Endodermal cell (in vitro differentiated cells): ENCODE data around the gene ARIH1. TPM values are rescaled to one million over a fixed set of nuclear protein-coding genes. Genes with fewer than 3 reads are reported as not detected.

Experiments
- DNase-seq: peaks from one replicate; pipeline ENCODE4 v3.0.0-alpha.2; 2017
- H3K27ac ChIP-seq: 2 replicates; pipeline ENCODE4 v1.5.1; 2013; ENCODE audit warnings: mild to moderate bottlenecking, low read depth, low read length, moderate library complexity
- H3K27me3 ChIP-seq: 2 replicates; pipeline ENCODE4 v1.6.1; 2013; ENCODE audit warnings: mild to moderate bottlenecking, low read length, moderate library complexity; ENCODE audit not compliant: insufficient read depth, control insufficient read depth, poor library complexity, severe bottlenecking
- H3K36me3 ChIP-seq: 2 replicates; pipeline ENCODE4 v1.7.0; 2013; ENCODE audit warnings: mild to moderate bottlenecking, low read length, moderate library complexity; ENCODE audit not compliant: control insufficient read depth, insufficient read depth
- H3K4me1 ChIP-seq: one replicate; pipeline ENCODE4 v1.7.0; 2013; ENCODE audit warnings: low read length; ENCODE audit not compliant: control insufficient read depth, insufficient read depth
- H3K4me3 ChIP-seq: 2 replicates; pipeline ENCODE4 v1.5.1; 2013; ENCODE audit warnings: mild to moderate bottlenecking, low read length, moderate library complexity
- H3K9ac ChIP-seq: 2 replicates; pipeline ENCODE4 v1.6.1; 2013; ENCODE audit warnings: mild to moderate bottlenecking, low read length, moderate library complexity; ENCODE audit not compliant: poor library complexity, severe bottlenecking; ENCODE audit errors: extremely low read depth
- H3K9me3 ChIP-seq: 2 replicates; pipeline ENCODE4 v1.6.1; 2013; ENCODE audit warnings: mild to moderate bottlenecking, low read length, moderate library complexity; ENCODE audit not compliant: control insufficient read depth
- H3K27ac Mint-ChIP-seq: 2 replicates; pipeline ENCODE4 v1.8.0; 2020; ENCODE audit warnings: mixed read lengths
- H3K27me3 Mint-ChIP-seq: 2 replicates; pipeline ENCODE4 v1.8.0; 2021; ENCODE audit warnings: mild to moderate bottlenecking, mixed read lengths; ENCODE audit not compliant: insufficient read depth
- H3K36me3 Mint-ChIP-seq: 2 replicates; pipeline ENCODE4 v1.8.0; 2020; ENCODE audit warnings: low read depth, mixed read lengths
- H3K4me1 Mint-ChIP-seq: 2 replicates; pipeline ENCODE4 v1.8.0; 2020; ENCODE audit warnings: mixed read lengths
- H3K4me3 Mint-ChIP-seq: 2 replicates; pipeline ENCODE4 v1.8.0; 2020; ENCODE audit warnings: mild to moderate bottlenecking, moderate library complexity, mixed read lengths
- H3K9me3 Mint-ChIP-seq: 2 replicates; pipeline ENCODE4 v1.8.0; 2020; ENCODE audit warnings: mild to moderate bottlenecking, mixed read lengths
- WGBS, 2 experiments: methylation state at CpG; one replicate each; pipeline versions ENCODE4 v1.1.5 to v1.1.7; 2013; ENCODE audit warnings: missing lambda C conversion rate in 2 of 2, mixed read lengths in 1 of 2; ENCODE audit not compliant: insufficient coverage in 1 of 2, insufficient read length in 1 of 2; 5-methylcytosine and 5-hydroxymethylcytosine counted together
- total RNA-seq, 2 donors: library from RNA; stranded (reverse); fragmentation: NEBNext Ultra II Directional in 1 of 2; extraction: Animal tissue kit (Norgen Biotek cat#: 25700) in 1 of 2; gene quantifications; 2 replicates in 1 of 2; 3 replicates in 1 of 2; pipeline ENCODE4 v1.2.1, GENCODE V29; 2021
- TF ChIP-seq, protein P1 (sequence below): fragments of 200-600 bp; sonication (generic); conservative IDR thresholded peaks from 2 replicates; pipeline ENCODE4 v1.5.0; 2021; ENCODE audit warnings: antibody characterized with exemption, mild to moderate bottlenecking

The ARIH1 gene
- total RNA-seq, 2 donors from 2014 or later, result 183 to 238 TPM

DNA sequence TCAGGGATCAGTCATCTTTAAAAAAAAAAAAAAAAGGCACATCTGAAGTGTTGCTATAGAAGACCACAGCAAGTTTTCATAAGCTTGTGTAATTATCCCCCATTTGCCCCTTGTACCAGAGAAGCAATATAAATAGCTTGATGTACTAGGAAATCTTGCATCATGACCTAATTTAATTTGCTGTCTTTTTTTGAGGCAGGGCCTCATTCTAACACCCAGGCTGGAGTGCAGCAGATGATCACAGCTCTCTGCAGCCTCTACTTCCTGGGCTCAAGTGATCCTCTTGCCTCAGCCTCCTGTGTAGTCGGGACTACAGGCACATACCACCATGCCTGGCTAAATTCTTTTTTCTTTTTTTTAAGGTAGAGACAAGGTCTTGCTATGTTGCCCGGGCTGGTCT is 88.7 kb downstream of the ARIH1 start:
- Histone ChIP-seq H3K4me3 (no peak overlapping the region), H3K4me1 (peaks cover 7% of the 10 kb centered on the region), H3K9ac (no peak overlapping the region), H3K36me3 (peaks cover 78% of the 10 kb centered on the region), H3K27ac (no peak overlapping the region), H3K27me3 (no peaks in the 10 kb centered on the region), H3K9me3 (no peaks in the 10 kb centered on the region)
- H3K36me3 Mint-ChIP-seq, result peaks cover 51% of the 10 kb centered on the region
- WGBS, 2 experiments, result 92 to 100% methylated on average over 1 to 2 of the region's 2 CpGs
- no peak overlapping the region for H3K4me3 Mint-ChIP-seq
- H3K27ac Mint-ChIP-seq, result no peak overlapping the region
- H3K27me3 Mint-ChIP-seq, result no peaks in the 10 kb centered on the region
- peaks cover 10% of the 10 kb centered on the region for H3K4me1 Mint-ChIP-seq
- TF ChIP-seq, protein P1, sequence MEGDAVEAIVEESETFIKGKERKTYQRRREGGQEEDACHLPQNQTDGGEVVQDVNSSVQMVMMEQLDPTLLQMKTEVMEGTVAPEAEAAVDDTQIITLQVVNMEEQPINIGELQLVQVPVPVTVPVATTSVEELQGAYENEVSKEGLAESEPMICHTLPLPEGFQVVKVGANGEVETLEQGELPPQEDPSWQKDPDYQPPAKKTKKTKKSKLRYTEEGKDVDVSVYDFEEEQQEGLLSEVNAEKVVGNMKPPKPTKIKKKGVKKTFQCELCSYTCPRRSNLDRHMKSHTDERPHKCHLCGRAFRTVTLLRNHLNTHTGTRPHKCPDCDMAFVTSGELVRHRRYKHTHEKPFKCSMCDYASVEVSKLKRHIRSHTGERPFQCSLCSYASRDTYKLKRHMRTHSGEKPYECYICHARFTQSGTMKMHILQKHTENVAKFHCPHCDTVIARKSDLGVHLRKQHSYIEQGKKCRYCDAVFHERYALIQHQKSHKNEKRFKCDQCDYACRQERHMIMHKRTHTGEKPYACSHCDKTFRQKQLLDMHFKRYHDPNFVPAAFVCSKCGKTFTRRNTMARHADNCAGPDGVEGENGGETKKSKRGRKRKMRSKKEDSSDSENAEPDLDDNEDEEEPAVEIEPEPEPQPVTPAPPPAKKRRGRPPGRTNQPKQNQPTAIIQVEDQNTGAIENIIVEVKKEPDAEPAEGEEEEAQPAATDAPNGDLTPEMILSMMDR, result no peak
- no peaks in the 10 kb centered on the region for H3K9me3 Mint-ChIP-seq
- no peak for DNase-seq

DNA sequence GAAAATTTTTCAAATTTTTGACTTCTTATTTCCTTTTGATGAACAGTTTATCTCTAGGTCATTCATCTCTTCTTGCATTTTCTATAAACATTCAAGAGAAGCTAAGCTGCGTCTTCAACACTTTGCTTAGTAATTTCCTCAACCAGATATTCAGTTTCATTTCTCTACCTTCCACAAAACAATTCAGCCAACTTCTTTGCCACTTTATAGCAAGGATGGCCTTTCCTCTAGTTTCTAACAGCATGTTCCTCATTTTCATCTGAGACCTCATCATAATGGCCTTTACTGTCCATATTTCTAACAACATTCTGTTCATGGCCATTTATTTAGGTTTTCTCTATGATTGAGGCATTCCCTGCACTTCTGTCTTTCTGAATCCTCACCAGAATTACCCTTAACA is 90.0 kb downstream of the ARIH1 start:
- H3K9ac ChIP-seq, result no peak overlapping the region
- H3K36me3 Mint-ChIP-seq, result peaks cover 48% of the 10 kb centered on the region
- no peaks in the 10 kb centered on the region for H3K9me3 ChIP-seq
- H3K27me3 ChIP-seq, result no peaks in the 10 kb centered on the region
- H3K4me1 Mint-ChIP-seq, result peaks cover 10% of the 10 kb centered on the region
- peaks cover 78% of the 10 kb centered on the region for H3K36me3 ChIP-seq
- no peak overlapping the region for H3K4me3 Mint-ChIP-seq
- H3K27me3 Mint-ChIP-seq, result no peaks in the 10 kb centered on the region
- TF ChIP-seq, protein P1, result no peak
- peaks cover 7% of the 10 kb centered on the region for H3K4me1 ChIP-seq
- no peak overlapping the region for H3K4me3 ChIP-seq
- H3K27ac ChIP-seq, result no peak overlapping the region
- no peaks in the 10 kb centered on the region for H3K9me3 Mint-ChIP-seq
- H3K27ac Mint-ChIP-seq, result peak overlapping the region; percentile 44
- DNase-seq, result no peak
- WGBS, 2 experiments, result 89 to 100% methylated on average over 1 of the region's 1 CpG

DNA sequence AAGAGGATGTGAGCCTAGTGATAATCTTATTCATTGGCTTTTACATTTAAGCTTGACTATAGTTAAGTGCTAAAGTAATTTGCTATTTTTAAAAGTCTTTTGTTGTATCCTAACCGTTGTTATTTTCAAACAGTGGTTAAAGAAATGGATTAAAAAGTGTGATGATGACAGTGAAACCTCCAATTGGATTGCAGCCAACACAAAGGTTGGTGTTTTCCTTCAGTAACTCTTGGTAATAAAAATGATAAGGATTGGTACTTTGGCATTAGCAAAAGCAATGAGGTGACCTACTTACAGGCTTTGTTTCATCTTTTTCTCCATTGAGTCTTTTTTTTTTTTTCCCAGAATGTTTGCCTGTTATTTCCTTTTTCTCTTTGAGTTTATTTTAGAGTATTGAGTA is 92.8 kb downstream of the ARIH1 start:
- Histone ChIP-seq H3K9ac (no peak overlapping the region), H3K4me1 (peaks cover 7% of the 10 kb centered on the region), H3K36me3 (peaks cover 82% of the 10 kb centered on the region), H3K27ac (no peak overlapping the region), H3K27me3 (no peaks in the 10 kb centered on the region), H3K4me3 (peak overlapping the region; percentile 32), H3K9me3 (no peaks in the 10 kb centered on the region)
- peaks cover 10% of the 10 kb centered on the region for H3K4me1 Mint-ChIP-seq
- H3K27ac Mint-ChIP-seq, result no peak overlapping the region
- no peaks in the 10 kb centered on the region for H3K9me3 Mint-ChIP-seq
- no peak overlapping the region for H3K4me3 Mint-ChIP-seq
- TF ChIP-seq, protein P1, result no peak
- no peak for DNase-seq
- 88 to 100% methylated on average over 1 of the region's 1 CpG for WGBS, 2 experiments
- H3K36me3 Mint-ChIP-seq, result peaks cover 55% of the 10 kb centered on the region
- H3K27me3 Mint-ChIP-seq, result no peaks in the 10 kb centered on the region
